ENCODE results near the gene GPT2. TPM values are rescaled to one million over a fixed set of nuclear protein-coding genes. Genes with fewer than 3 reads are reported as not detected.

The GPT2 gene
- total and polyA plus RNA-seq, 7 donors = 25.7 to 110 (median 52.5) TPM

- no peak for TF ChIP-seq CTCF (IDR thresholded peaks at IDR 0.05)
- H3K27me3 ChIP-seq (ENCODE audit: insufficient read depth in 3 of 3, low read length in 2 of 3) = no peaks in the 10 kb centered on the region
- no peaks in the 10 kb centered on the region for H3K9me3 ChIP-seq
- intact Hi-C loops (cut with DNase I) = no loop called here
- H3K4me1 ChIP-seq = peaks cover 27% of the 10 kb centered on the region
- H3K4me3 ChIP-seq = no peak overlapping the region
- peak overlapping the region; percentile 30 for H3K27ac ChIP-seq
- ATAC-seq (no peak), DNase-seq (peak in 1 of 2 donors; percentile 29)
- peaks cover 0 to 29% of the 10 kb centered on the region in 2 donors for H3K36me3 ChIP-seq (ENCODE audit: insufficient read depth in 1 of 2, low read depth in 1 of 2)
- 81 to 91% (median 87%) methylated on average over 7 to 9 of the region's 9 CpGs for whole genome bisulfite sequencing, 3 donors
Observed at GRCh38 chr16:46899443-46900143, 15.4 kb downstream of the GPT2 start.

DNA sequence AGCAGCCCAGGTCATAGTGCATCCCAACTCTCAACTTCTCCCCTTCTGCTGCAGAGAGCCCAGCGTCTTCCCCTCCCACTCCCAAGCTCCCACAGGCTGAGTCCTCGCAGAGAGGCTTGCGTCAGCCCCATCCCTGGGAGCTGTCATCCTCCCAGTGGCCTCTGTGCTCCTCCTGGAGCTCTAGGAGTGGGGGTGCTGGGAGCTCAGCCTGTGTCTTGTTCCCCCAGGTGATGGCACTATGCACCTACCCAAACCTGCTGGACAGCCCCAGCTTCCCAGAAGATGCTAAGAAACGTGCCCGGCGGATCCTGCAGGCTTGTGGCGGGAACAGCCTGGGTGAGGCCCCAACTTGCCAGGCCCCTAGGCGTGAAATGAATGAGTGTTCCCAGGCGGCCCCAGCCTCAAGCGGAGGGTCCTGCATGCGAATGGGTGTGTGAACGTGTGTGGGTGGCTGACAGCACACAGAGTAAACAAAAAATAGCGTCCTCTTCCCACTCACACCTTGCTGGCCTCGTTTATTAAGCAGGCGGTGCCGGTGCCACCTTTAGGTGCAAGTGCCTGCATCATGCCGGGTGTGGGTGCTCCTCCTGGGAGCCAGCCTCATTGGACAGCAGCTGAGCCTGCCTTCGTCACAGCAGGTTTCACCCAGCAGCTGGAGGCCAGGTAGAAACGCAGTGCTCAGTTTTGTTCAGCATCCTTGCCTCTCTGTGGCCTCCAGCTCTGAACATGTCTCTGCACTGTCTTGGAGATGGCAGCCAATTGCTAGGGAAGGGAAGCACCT, 16.5 kb downstream of the GPT2 start:
- H3K9me3 ChIP-seq = no peaks in the 10 kb centered on the region
- intact Hi-C loops (cut with DNase I) = no loop called here
- TF ChIP-seq CTCF (IDR thresholded peaks at IDR 0.05) = no peak
- no peak for ATAC-seq
- H3K4me3 ChIP-seq = no peak overlapping the region
- peaks cover 0 to 29% of the 10 kb centered on the region in 2 donors for H3K36me3 ChIP-seq (ENCODE audit: insufficient read depth in 1 of 2, low read depth in 1 of 2)
- no peaks in the 10 kb centered on the region for H3K27me3 ChIP-seq (ENCODE audit: insufficient read depth in 3 of 3, low read length in 2 of 3)
- 87 to 92% (median 89%) methylated on average over 19 of the region's 19 CpGs for WGBS, 3 donors
- peaks cover 27% of the 10 kb centered on the region for H3K4me1 ChIP-seq
- no peak for DNase-seq
- no peak overlapping the region for H3K27ac ChIP-seq

DNA sequence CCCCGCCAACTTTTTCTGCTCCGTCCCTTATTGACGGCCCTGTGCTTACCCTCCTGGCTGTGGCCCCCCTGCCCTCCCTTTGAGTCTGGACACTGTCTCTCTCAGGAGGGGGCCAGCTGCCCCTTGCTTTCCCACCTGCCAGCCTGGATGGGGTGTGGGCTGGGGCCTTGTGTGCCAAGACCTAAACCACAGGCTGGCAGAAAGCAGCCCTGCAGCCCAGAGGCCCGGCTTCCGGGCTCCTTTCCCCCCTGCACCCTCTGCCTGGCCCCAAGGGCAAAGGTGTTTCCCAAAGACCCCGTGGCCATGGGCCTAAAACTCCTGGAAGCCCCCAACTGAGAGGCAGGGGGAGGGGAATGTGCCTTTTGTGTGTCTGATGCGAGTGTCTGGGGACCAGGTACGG, 17.5 kb downstream of the GPT2 start:
- 74 to 84% (median 79%) methylated on average over 8 of the region's 8 CpGs for WGBS, 3 donors
- Histone ChIP-seq H3K27ac (no peak overlapping the region), H3K9me3 (no peaks in the 10 kb centered on the region), H3K4me3 (no peak overlapping the region), H3K36me3 (ENCODE audit: insufficient read depth in 1 of 2, low read depth in 1 of 2) (peaks cover 0 to 40% of the 10 kb centered on the region in 2 donors), H3K4me1 (peaks cover 17% of the 10 kb centered on the region), H3K27me3 (ENCODE audit: insufficient read depth in 3 of 3, low read length in 2 of 3) (no peaks in the 10 kb centered on the region)
- intact Hi-C loops (cut with DNase I) = no loop called here
- no peak for ATAC-seq
- no peak for TF ChIP-seq CTCF (IDR thresholded peaks at IDR 0.05)
- no peak for DNase-seq

DNA sequence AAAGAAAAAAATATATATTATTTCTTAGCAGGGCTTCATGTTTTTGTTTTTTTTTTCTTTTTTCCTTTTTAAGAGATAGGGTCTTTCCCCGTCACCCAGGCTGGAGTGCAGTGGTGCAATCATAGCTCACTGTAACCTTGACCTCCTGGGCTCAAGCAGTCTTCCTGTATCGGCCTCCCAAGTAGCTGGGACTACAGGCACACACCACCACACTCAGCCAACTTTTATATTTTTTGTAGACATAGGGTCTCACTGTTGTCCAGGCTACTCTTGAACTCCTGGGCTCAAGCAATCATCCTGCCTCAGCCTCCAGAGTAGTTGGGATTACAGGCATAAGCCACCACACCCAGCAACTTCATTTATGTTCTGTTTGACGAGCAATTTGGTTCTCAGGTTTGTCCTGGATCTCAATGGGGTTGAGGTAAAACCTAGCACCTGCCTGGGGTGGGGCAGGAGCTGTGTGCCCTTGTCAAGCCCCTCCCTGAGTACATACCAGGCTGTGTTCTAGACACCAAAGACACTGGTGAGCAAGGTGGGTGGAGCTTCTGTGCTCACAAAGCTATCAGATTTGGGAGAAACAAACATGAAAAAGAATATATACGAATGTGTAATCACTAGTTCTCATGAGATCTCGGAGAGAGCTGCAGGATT, 19.2 kb downstream of the GPT2 start:
- peaks cover 0 to 47% of the 10 kb centered on the region in 2 donors for H3K36me3 ChIP-seq (ENCODE audit: insufficient read depth in 1 of 2, low read depth in 1 of 2)
- DNase-seq = no peak
- no peak for TF ChIP-seq CTCF (IDR thresholded peaks at IDR 0.05)
- intact Hi-C loops (cut with DNase I) = no loop called here
- WGBS, 3 donors = 95 to 98% (median 96%) methylated on average over 5 of the region's 5 CpGs
- H3K4me1 ChIP-seq = peaks cover 10% of the 10 kb centered on the region
- H3K27me3 ChIP-seq (ENCODE audit: insufficient read depth in 3 of 3, low read length in 2 of 3) = no peaks in the 10 kb centered on the region
- ATAC-seq = no peak
- no peak overlapping the region for H3K27ac ChIP-seq
- H3K9me3 ChIP-seq = no peaks in the 10 kb centered on the region
- no peak overlapping the region for H3K4me3 ChIP-seq

Data from psoas muscle (tissue), 8 donors.